SJCRH30 (cell line): ENCODE measurements around the gene TCF15. TPM values are rescaled to one million over a fixed set of nuclear protein-coding genes. Genes with fewer than 3 reads are reported as not detected.
"Not testable (repeated sequence)": the region's sequence is repeated elsewhere in the genome, so short reads cannot be mapped to it uniquely, and the experiment has no call there.

Experiments
- DNase-seq, 2 experiments: peaks; one replicate each; pipeline ENCODE4 v3.0.0-alpha.2; 2015 to 2020
- H3K27ac ChIP-seq: fragments of 250-450 bp; sonication (Bioruptor Pico); 2 replicates; pipeline ENCODE4 v1.5.1; 2020; ENCODE audit warnings: mild to moderate bottlenecking, moderate library complexity
- H3K27me3 ChIP-seq: fragments of 250-450 bp; sonication (Bioruptor Pico); 2 replicates; pipeline ENCODE4 v1.5.1; 2020; ENCODE audit warnings: mild to moderate bottlenecking, moderate library complexity
- H3K36me3 ChIP-seq: fragments of 250-450 bp; sonication (Bioruptor Pico); 2 replicates; pipeline ENCODE4 v1.5.1; 2020; ENCODE audit warnings: mild to moderate bottlenecking, moderate library complexity
- H3K4me1 ChIP-seq: fragments of 250-450 bp; sonication (Bioruptor Pico); 2 replicates; pipeline ENCODE4 v1.5.1; 2020; ENCODE audit warnings: mild to moderate bottlenecking, moderate library complexity
- H3K4me3 ChIP-seq: fragments of 250-450 bp; sonication (Bioruptor Pico); 2 replicates; pipeline ENCODE4 v1.5.1; 2020; ENCODE audit warnings: mild to moderate bottlenecking, moderate library complexity
- H3K9me3 ChIP-seq: fragments of 250-450 bp; sonication (Bioruptor Pico); replicated peaks from 2 replicates; pipeline ENCODE4 v1.5.1; 2020; ENCODE audit warnings: mild to moderate bottlenecking, moderate library complexity
- total RNA-seq: library from RNA; depleted of rRNA; stranded (reverse); fragments of >200 nt; shearing (Covaris generic); gene quantifications from 2 replicates; pipeline ENCODE4 v1.2.3, GENCODE V29; 2014

The TCF15 gene
- total RNA-seq, 1 experiment from 2014 or later = not detected

GRCh38 chr20:646868-647233, 36.7 kb upstream of the TCF15 start:
- Histone ChIP-seq H3K4me3 (no peak overlapping the region), H3K4me1 (no peaks in the 10 kb centered on the region), H3K36me3 (peaks cover 12% of the 10 kb centered on the region; the same call in 1 of the 2 replicates), H3K9me3 (no peaks in the 10 kb centered on the region), H3K27me3 (no peaks in the 10 kb centered on the region), H3K27ac (no peak overlapping the region)
- DNase-seq = no peak

- no peak overlapping the region for H3K4me3 ChIP-seq
- DNase-seq = no peak
- H3K4me1 ChIP-seq = no peaks in the 10 kb centered on the region
- H3K27ac ChIP-seq = no peak overlapping the region
- peaks cover 12% of the 10 kb centered on the region; the same call in 1 of the 2 replicates for H3K36me3 ChIP-seq
- no peaks in the 10 kb centered on the region for H3K9me3 ChIP-seq
- H3K27me3 ChIP-seq = no peaks in the 10 kb centered on the region
Observed at GRCh38 chr20:646107-646867, 36.2 kb upstream of the TCF15 start.

GRCh38 chr20:645318-646106, 35.4 kb upstream of the TCF15 start:
- Histone ChIP-seq H3K27me3 (no peaks in the 10 kb centered on the region), H3K4me1 (no peaks in the 10 kb centered on the region), H3K27ac (no peak overlapping the region), H3K4me3 (no peak overlapping the region), H3K36me3 (peaks cover 12% of the 10 kb centered on the region; the same call in 1 of the 2 replicates), H3K9me3 (no peaks in the 10 kb centered on the region)
- DNase-seq = peak; percentile 68 to 82

GRCh38 chr20:644692-645317, 34.7 kb upstream of the TCF15 start:
- Histone ChIP-seq H3K9me3 (no peaks in the 10 kb centered on the region), H3K4me3 (no peak overlapping the region), H3K36me3 (peaks cover 12% of the 10 kb centered on the region; the same call in 1 of the 2 replicates), H3K27me3 (no peaks in the 10 kb centered on the region), H3K4me1 (no peaks in the 10 kb centered on the region), H3K27ac (no peak overlapping the region)
- no peak for DNase-seq

- H3K27me3 ChIP-seq = no peaks in the 10 kb centered on the region
- H3K36me3 ChIP-seq = peaks cover 2% of the 10 kb centered on the region; the same call in 1 of the 2 replicates
- H3K4me1 ChIP-seq = no peaks in the 10 kb centered on the region
- H3K4me3 ChIP-seq = no peak overlapping the region
- H3K9me3 ChIP-seq = no peaks in the 10 kb centered on the region
- peak; percentile 27 to 40 for DNase-seq
- no peak overlapping the region for H3K27ac ChIP-seq
Observed at GRCh38 chr20:642398-643174, 32.5 kb upstream of the TCF15 start.

GRCh38 chr20:642013-642397, 31.9 kb upstream of the TCF15 start:
- not testable (repeated sequence) for H3K27me3 ChIP-seq, DNase-seq, H3K27ac ChIP-seq

GRCh38 chr20:641516-641875, 31.4 kb upstream of the TCF15 start:
- Histone ChIP-seq H3K9me3 (no peaks in the 10 kb centered on the region), H3K4me1 (no peaks in the 10 kb centered on the region), H3K36me3 (no peaks in the 10 kb centered on the region), H3K4me3 (no peak overlapping the region), H3K27me3 (no peaks in the 10 kb centered on the region), H3K27ac (no peak overlapping the region)
- peak; percentile 35 to 51 for DNase-seq

More at GRCh38 chr20:642013-642397, 31.9 kb upstream of the TCF15 start:
- H3K9me3 ChIP-seq, H3K4me3 ChIP-seq, H3K36me3 ChIP-seq, H3K4me1 ChIP-seq: not testable (repeated sequence)

GRCh38 chr20:640674-641515, 30.8 kb upstream of the TCF15 start:
- no peaks in the 10 kb centered on the region for H3K9me3 ChIP-seq
- no peaks in the 10 kb centered on the region for H3K27me3 ChIP-seq
- no peak overlapping the region for H3K27ac ChIP-seq
- no peaks in the 10 kb centered on the region for H3K4me1 ChIP-seq
- no peak overlapping the region for H3K4me3 ChIP-seq
- no peaks in the 10 kb centered on the region for H3K36me3 ChIP-seq
- no peak for DNase-seq

GRCh38 chr20:638579-638978, 28.5 kb upstream of the TCF15 start:
- DNase-seq = no peak
- H3K27ac ChIP-seq = no peak overlapping the region
- H3K4me3 ChIP-seq = no peak overlapping the region
- H3K27me3 ChIP-seq = 0 out of 2 replicates have a peak, but pooled peaks cover 3% of the 10 kb centered on the region
- H3K9me3 ChIP-seq = no peaks in the 10 kb centered on the region
- no peaks in the 10 kb centered on the region for H3K36me3 ChIP-seq
- peaks cover 6% of the 10 kb centered on the region; the same call in 1 of the 2 replicates for H3K4me1 ChIP-seq

- no peak overlapping the region for H3K4me3 ChIP-seq
Observed at GRCh38 chr20:637559-637958, 27.4 kb upstream of the TCF15 start.

GRCh38 chr20:635893-636338, 25.8 kb upstream of the TCF15 start:
- DNase-seq = no peak
- H3K27me3 ChIP-seq = 0 out of 2 replicates have a peak, but pooled peaks cover 3% of the 10 kb centered on the region
- H3K27ac ChIP-seq = no peak overlapping the region
- H3K9me3 ChIP-seq = no peaks in the 10 kb centered on the region
- no peak overlapping the region for H3K4me3 ChIP-seq
- H3K4me1 ChIP-seq = peaks cover 6% of the 10 kb centered on the region; the same call in 1 of the 2 replicates
- no peaks in the 10 kb centered on the region for H3K36me3 ChIP-seq

More at GRCh38 chr20:637559-637958, 27.4 kb upstream of the TCF15 start:
- Histone ChIP-seq H3K27ac (no peak overlapping the region), H3K9me3 (no peaks in the 10 kb centered on the region), H3K27me3 (0 out of 2 replicates have a peak, but pooled peaks cover 3% of the 10 kb centered on the region), H3K36me3 (no peaks in the 10 kb centered on the region), H3K4me1 (peaks cover 6% of the 10 kb centered on the region; the same call in 1 of the 2 replicates)
- DNase-seq = no peak

- no peaks in the 10 kb centered on the region for H3K36me3 ChIP-seq
- 0 out of 2 replicates have a peak, but pooled peaks cover 3% of the 10 kb centered on the region for H3K27me3 ChIP-seq
- no peak overlapping the region for H3K4me3 ChIP-seq
- H3K27ac ChIP-seq = no peak overlapping the region
- H3K4me1 ChIP-seq = peaks cover 6% of the 10 kb centered on the region; the same call in 1 of the 2 replicates
- DNase-seq = peak in 1 of 2 experiments; percentile 43
- H3K9me3 ChIP-seq = no peaks in the 10 kb centered on the region
Observed at GRCh38 chr20:635028-635892, 25.2 kb upstream of the TCF15 start.
